Colonic mucosa (tissue), 4 donors: Measurements from ENCODE around the gene ERICH2. TPM values are rescaled to one million over a fixed set of nuclear protein-coding genes. Genes with fewer than 3 reads are reported as not detected.

Experiments used
- DNase-seq: peaks from one replicate; pipeline ENCODE4 v3.0.0-alpha.2; 2020
- H3K27ac ChIP-seq: fragments of 200-600 bp; one replicate; pipeline ENCODE4 v1.8.0; 2021
- H3K27me3 ChIP-seq: fragments of 200-600 bp; one replicate; pipeline ENCODE4 v1.8.0; 2021
- H3K36me3 ChIP-seq: fragments of 200-600 bp; one replicate; pipeline ENCODE4 v1.8.0; 2021
- H3K4me1 ChIP-seq: fragments of 200-600 bp; one replicate; pipeline ENCODE4 v1.8.0; 2021; ENCODE audit warnings: mild to moderate bottlenecking
- H3K4me3 ChIP-seq: fragments of 200-600 bp; one replicate; pipeline ENCODE4 v1.8.0; 2021
- H3K9ac ChIP-seq, 2 donors: one replicate each; pipeline ENCODE4 v1.7.0; 2013; ENCODE audit warnings: control low read depth in 2 of 2, low read depth in 2 of 2, low read length in 2 of 2
- H3K9me3 ChIP-seq: fragments of 200-600 bp; one replicate; pipeline ENCODE4 v1.8.0; 2021
- CTCF ChIP-seq: fragments of 200-600 bp; IDR thresholded peaks from one replicate; pipeline ENCODE4 v1.8.0; 2022; ENCODE audit warnings: antibody characterized with exemption, mild to moderate bottlenecking
- intact Hi-C: fragments of 100-400 bp; cut with DNase I; formaldehyde crosslinking; loops from one replicate; pipeline ENCODE4 v1.14.1; 2022
- total RNA-seq, 2 donors: library from RNA; stranded (reverse); fragmentation: NEBNext Ultra II Directional in 1 of 2; extraction: Animal tissue kit (Norgen Biotek cat#: 25700) in 1 of 2; gene quantifications; one replicate each; pipeline ENCODE4 v1.2.1, GENCODE V29; 2021
- donor health status: healthy.
- donor health status: DM: no; HTN: no; CAD: no.
- donor health status: DM: no; HTN: no; CAD: no.

Gene ERICH2
- total RNA-seq, 2 donors from 2014 or later: not detected

GRCh38 chr2:170774074-170774473 is 3.9 kb downstream of the ERICH2 start:
- no peak for TF ChIP-seq CTCF
- Histone ChIP-seq H3K27me3 (no peaks in the 10 kb centered on the region), H3K9ac (no peak overlapping the region), H3K4me1 (no peaks in the 10 kb centered on the region), H3K9me3 (no peaks in the 10 kb centered on the region), H3K27ac (no peak overlapping the region), H3K36me3 (no peaks in the 10 kb centered on the region), H3K4me3 (no peak overlapping the region)
- intact Hi-C loops: loop anchor here (5.0 kb wide), 1 partner anchor 62 kb away; no protein-coding TSS in a partner anchor
- no peak for DNase-seq

DNA sequence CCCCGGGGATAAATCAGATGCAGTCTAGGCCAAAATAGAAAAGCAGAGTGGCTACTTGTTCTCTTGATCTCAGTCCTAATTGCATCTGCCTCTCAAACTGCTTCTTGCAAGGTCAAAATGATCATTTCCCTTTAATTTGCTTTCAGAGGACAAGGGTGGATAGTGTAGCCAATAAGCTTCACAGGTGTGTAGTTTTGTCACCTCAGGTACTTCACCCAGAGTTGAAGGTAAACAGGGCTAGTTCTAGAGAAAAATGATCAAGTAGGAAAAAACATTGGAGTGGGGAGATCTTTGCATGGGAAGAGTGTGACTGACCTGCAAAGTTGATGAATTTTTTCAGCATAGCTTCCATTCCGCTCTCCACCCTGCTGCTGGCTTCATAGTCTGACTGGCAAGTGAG is 8.7 kb downstream of the ERICH2 start:
- DNase-seq: no peak
- H3K4me1 ChIP-seq: no peaks in the 10 kb centered on the region
- no peak overlapping the region for H3K9ac ChIP-seq
- intact Hi-C loops: no loop called here
- H3K27me3 ChIP-seq: no peaks in the 10 kb centered on the region
- no peaks in the 10 kb centered on the region for H3K36me3 ChIP-seq
- no peak for TF ChIP-seq CTCF
- no peak overlapping the region for H3K27ac ChIP-seq
- no peaks in the 10 kb centered on the region for H3K9me3 ChIP-seq
- H3K4me3 ChIP-seq: no peak overlapping the region

DNA sequence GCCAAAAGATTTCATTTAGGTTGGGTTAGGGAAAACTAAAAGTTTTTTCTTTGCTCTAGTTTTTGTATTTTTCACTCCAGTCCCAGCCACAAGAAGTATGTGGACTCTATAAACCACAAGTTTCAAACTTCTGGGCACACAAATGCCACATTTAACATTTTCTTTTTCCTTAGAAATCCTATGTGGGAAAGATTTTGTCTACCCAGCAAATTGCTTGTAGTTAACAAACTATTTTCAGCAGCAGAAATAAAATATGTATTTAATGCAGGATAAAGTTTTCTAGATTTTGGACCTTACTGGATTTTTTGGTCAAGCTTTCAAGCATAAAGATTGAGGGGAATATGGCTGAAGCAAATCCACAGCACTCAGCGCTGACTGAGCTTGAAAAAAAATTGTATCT is 9.1 kb downstream of the ERICH2 start:
- intact Hi-C loops: no loop called here
- Histone ChIP-seq H3K9me3 (no peaks in the 10 kb centered on the region), H3K4me3 (no peak overlapping the region), H3K27me3 (no peaks in the 10 kb centered on the region), H3K4me1 (no peaks in the 10 kb centered on the region), H3K36me3 (no peaks in the 10 kb centered on the region), H3K9ac (no peak overlapping the region), H3K27ac (no peak overlapping the region)
- DNase-seq: no peak
- TF ChIP-seq CTCF: no peak

- no peak for DNase-seq
- no peak for TF ChIP-seq CTCF
- H3K27me3 ChIP-seq: no peaks in the 10 kb centered on the region
- H3K36me3 ChIP-seq: no peaks in the 10 kb centered on the region
- H3K9ac ChIP-seq: no peak overlapping the region
- H3K27ac ChIP-seq: no peak overlapping the region
- no peaks in the 10 kb centered on the region for H3K9me3 ChIP-seq
- intact Hi-C loops: no loop called here
- H3K4me1 ChIP-seq: no peaks in the 10 kb centered on the region
- H3K4me3 ChIP-seq: no peak overlapping the region
Observed at GRCh38 chr2:170782673-170783072, 12.5 kb downstream of the ERICH2 start.

- Histone ChIP-seq H3K27ac (no peak overlapping the region), H3K27me3 (no peaks in the 10 kb centered on the region), H3K9me3 (no peaks in the 10 kb centered on the region), H3K36me3 (no peaks in the 10 kb centered on the region), H3K4me1 (no peaks in the 10 kb centered on the region), H3K4me3 (no peak overlapping the region), H3K9ac (no peak overlapping the region)
- no peak for DNase-seq
- intact Hi-C loops: no loop called here
- no peak for TF ChIP-seq CTCF
Observed at GRCh38 chr2:170783549-170783948, 13.4 kb downstream of the ERICH2 start.

- Histone ChIP-seq H3K9ac (no peak overlapping the region), H3K27me3 (no peaks in the 10 kb centered on the region), H3K4me3 (no peak overlapping the region), H3K4me1 (no peaks in the 10 kb centered on the region), H3K36me3 (no peaks in the 10 kb centered on the region), H3K9me3 (no peaks in the 10 kb centered on the region), H3K27ac (no peak overlapping the region)
- no peak for TF ChIP-seq CTCF
- DNase-seq: no peak
- intact Hi-C loops: no loop called here
Observed at GRCh38 chr2:170798996-170799395, 28.8 kb downstream of the ERICH2 start.
